Gastrocnemius medialis (tissue), 4 donors: ENCODE results near the gene PTPN4. TPM values are rescaled to one million over a fixed set of nuclear protein-coding genes. Genes with fewer than 3 reads are reported as not detected.

Source experiments
- ATAC-seq, 2 donors: fragments of 150-250 bp; one replicate each; pipeline ENCODE4 v1.9.1; 2016
- DNase-seq, 2 donors: peaks; one replicate each; pipeline ENCODE4 v3.0.0-alpha.2; 2019
- H3K27ac ChIP-seq, 4 donors: fragments of 200-600 bp; sonication (generic); 1 replicate in 1 of 4; 2 replicates in 3 of 4; pipeline ENCODE4 v1.5.1; 2016 to 2018; ENCODE audit warnings: mild to moderate bottlenecking in 2 of 4, moderate library complexity in 1 of 4
- H3K27me3 ChIP-seq, 3 donors: fragments of 200-600 bp; sonication (generic) in 2 of 3; 1 replicate in 1 of 3; 2 replicates in 2 of 3; pipeline versions ENCODE4 v1.5.1 to v1.6.0; 2016 to 2019; ENCODE audit warnings: mild to moderate bottlenecking in 1 of 3, moderate library complexity in 1 of 3
- H3K36me3 ChIP-seq, 2 donors: fragments of 200-600 bp; sonication (generic) in 1 of 2; one replicate each; pipeline ENCODE4 v1.5.1; 2017 to 2018
- H3K4me1 ChIP-seq, 2 donors: fragments of 200-600 bp; sonication (generic) in 1 of 2; one replicate each; pipeline ENCODE4 v1.5.1; 2016 to 2017; ENCODE audit warnings: mild to moderate bottlenecking in 2 of 2
- H3K4me3 ChIP-seq, 4 donors: fragments of 200-600 bp; sonication (generic) in 3 of 4; 1 replicate in 1 of 4; 2 replicates in 3 of 4; pipeline ENCODE4 v1.5.1; 2016 to 2019; ENCODE audit warnings: mild to moderate bottlenecking in 2 of 4
- H3K9me3 ChIP-seq, 3 donors: fragments of 200-600 bp; sonication (generic) in 2 of 3; 1 replicate in 1 of 3; 2 replicates in 2 of 3; pipeline ENCODE4 v1.5.1; 2016 to 2019
- POLR2A ChIP-seq, 2 donors: fragments of 450-650 bp; IDR thresholded peaks; one replicate each; pipeline ENCODE4 v1.6.1; 2017; ENCODE audit warnings: antibody characterized with exemption in 2 of 2, mild to moderate bottlenecking in 2 of 2, moderate library complexity in 2 of 2
- in situ Hi-C, 4 donors: fragments of 200-750 bp; cut with MboI; loops; one replicate each; pipeline versions ENCODE4 v1.15.0 to v1.8.0; 2017; ENCODE audit warnings: low sequenced_read_pairs in 4 of 4
- intact Hi-C: fragments of 100-400 bp; cut with DNase I; formaldehyde crosslinking; loops from one replicate; pipeline ENCODE4 v1.15.1; 2023; ENCODE audit warnings: low total_unique reads
- total RNA-seq, 4 donors: library from RNA; depleted of rRNA; stranded (reverse); fragments of >200 nt; gene quantifications; one replicate each; pipeline versions ENCODE4 v1.1.0 to v1.2.3, GENCODE V29; 2016
- TF ChIP-seq, protein P1 (sequence below), 5 experiments: fragments of 450-650 bp in 3 of 5; fragments of 200-600 bp in 2 of 5; sonication (generic) in 2 of 5; IDR thresholded peaks in 4 of 5; conservative IDR thresholded peaks in 1 of 5; 1 replicate in 4 of 5; 2 replicates in 1 of 5; pipeline ENCODE4 v1.5.1; 2016 to 2019; ENCODE audit warnings: antibody characterized with exemption in 5 of 5, mild to moderate bottlenecking in 3 of 5, moderate library complexity in 3 of 5

The PTPN4 gene
- total RNA-seq, 4 donors from 2014 or later, result 12.7 to 37.8 (median 33.5) TPM

DNA sequence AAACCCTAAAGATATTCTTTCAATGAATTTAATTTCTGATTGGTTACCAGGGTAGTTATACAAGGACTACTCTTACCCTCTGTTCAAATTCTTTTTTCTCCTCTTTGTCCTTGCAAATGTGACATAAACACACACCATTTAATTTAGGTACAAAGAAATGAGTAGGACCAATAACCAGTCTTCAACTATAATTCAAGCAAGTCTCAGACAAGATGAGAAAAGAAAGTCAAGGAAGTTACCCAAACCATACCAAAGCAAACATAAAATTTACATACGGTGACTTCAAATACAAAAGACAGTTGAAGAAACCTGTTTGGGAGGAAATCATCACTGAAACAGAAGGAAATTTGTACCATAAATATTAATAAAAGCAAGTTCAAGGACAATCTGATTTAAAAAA is 162.1 kb downstream of the PTPN4 start:
- no peaks in the 10 kb centered on the region for H3K36me3 ChIP-seq
- H3K4me3 ChIP-seq, result no peak overlapping the region
- no peak for TF ChIP-seq POLR2A (IDR thresholded peaks at IDR 0.05)
- TF ChIP-seq, protein P1, sequence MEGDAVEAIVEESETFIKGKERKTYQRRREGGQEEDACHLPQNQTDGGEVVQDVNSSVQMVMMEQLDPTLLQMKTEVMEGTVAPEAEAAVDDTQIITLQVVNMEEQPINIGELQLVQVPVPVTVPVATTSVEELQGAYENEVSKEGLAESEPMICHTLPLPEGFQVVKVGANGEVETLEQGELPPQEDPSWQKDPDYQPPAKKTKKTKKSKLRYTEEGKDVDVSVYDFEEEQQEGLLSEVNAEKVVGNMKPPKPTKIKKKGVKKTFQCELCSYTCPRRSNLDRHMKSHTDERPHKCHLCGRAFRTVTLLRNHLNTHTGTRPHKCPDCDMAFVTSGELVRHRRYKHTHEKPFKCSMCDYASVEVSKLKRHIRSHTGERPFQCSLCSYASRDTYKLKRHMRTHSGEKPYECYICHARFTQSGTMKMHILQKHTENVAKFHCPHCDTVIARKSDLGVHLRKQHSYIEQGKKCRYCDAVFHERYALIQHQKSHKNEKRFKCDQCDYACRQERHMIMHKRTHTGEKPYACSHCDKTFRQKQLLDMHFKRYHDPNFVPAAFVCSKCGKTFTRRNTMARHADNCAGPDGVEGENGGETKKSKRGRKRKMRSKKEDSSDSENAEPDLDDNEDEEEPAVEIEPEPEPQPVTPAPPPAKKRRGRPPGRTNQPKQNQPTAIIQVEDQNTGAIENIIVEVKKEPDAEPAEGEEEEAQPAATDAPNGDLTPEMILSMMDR (IDR thresholded peaks at IDR 0.05 in 4 of 5, conservative IDR thresholded peaks at IDR 0.05 in 1 of 5), result no peak
- ATAC-seq (no peak), DNase-seq (no peak)
- intact Hi-C loops (no loop called here), in situ Hi-C loops (no loop called here)
- no peaks in the 10 kb centered on the region for H3K4me1 ChIP-seq
- H3K27ac ChIP-seq, result no peak overlapping the region
- no peaks in the 10 kb centered on the region for H3K9me3 ChIP-seq
- H3K27me3 ChIP-seq, result no peaks in the 10 kb centered on the region

DNA sequence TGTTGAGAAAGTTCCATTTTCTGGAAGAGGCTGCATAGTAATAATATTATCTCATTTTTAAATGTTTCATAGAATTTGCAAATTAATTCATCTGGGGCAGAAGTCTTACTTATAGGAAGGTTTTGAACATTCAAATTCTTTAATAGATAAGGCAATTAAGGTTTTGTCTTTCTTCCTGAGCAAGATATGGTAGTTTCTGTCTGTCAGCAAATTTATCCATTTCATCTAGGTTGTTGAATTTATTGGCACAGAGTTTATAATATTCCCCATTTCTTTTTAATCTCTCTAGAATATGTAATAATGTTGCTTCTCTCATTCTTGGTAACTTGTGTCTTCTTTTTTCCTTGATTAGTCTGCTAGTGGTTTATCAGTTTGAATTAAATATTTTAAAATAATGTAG is 163.0 kb downstream of the PTPN4 start:
- Histone ChIP-seq H3K4me1 (no peaks in the 10 kb centered on the region), H3K27me3 (no peaks in the 10 kb centered on the region), H3K9me3 (no peaks in the 10 kb centered on the region), H3K27ac (no peak overlapping the region), H3K4me3 (no peak overlapping the region), H3K36me3 (no peaks in the 10 kb centered on the region)
- no peak for DNase-seq
- intact Hi-C loops (no loop called here), in situ Hi-C loops (no loop called here)
- ATAC-seq, result no peak
- TF ChIP-seq, protein P1 (IDR thresholded peaks at IDR 0.05 in 4 of 5, conservative IDR thresholded peaks at IDR 0.05 in 1 of 5), result no peak
- no peak for TF ChIP-seq POLR2A (IDR thresholded peaks at IDR 0.05)

DNA sequence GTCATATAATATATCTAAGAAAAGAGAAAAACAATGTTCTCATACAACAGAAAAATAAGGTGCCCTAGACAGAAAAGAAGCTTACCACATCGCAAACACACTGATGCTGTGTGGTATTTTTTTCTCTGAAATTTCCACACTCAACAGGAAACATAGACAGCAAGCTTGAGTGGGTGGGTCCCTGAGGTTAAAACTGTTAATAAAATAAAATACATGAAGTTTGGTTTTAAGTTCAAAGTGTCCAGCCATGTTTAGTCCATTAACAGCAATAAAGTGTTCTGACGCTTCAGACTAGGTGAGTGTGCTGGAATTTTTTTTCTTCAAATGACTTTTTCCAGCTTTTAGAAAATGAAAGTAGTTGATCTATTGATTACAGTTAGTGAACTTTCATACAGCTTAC is 169.8 kb downstream of the PTPN4 start:
- H3K9me3 ChIP-seq, result no peaks in the 10 kb centered on the region
- H3K36me3 ChIP-seq, result peaks cover 0 to 10% of the 10 kb centered on the region in 2 donors
- ATAC-seq (no peak), DNase-seq (no peak)
- intact Hi-C loops, result no loop called here
- no peaks in the 10 kb centered on the region for H3K4me1 ChIP-seq
- no peak overlapping the region for H3K27ac ChIP-seq
- in situ Hi-C loops, result no loop called here
- H3K4me3 ChIP-seq, result no peak overlapping the region
- no peaks in the 10 kb centered on the region for H3K27me3 ChIP-seq
- TF ChIP-seq POLR2A (IDR thresholded peaks at IDR 0.05), result no peak
- TF ChIP-seq, protein P1 (IDR thresholded peaks at IDR 0.05 in 4 of 5, conservative IDR thresholded peaks at IDR 0.05 in 1 of 5), result no peak

DNA sequence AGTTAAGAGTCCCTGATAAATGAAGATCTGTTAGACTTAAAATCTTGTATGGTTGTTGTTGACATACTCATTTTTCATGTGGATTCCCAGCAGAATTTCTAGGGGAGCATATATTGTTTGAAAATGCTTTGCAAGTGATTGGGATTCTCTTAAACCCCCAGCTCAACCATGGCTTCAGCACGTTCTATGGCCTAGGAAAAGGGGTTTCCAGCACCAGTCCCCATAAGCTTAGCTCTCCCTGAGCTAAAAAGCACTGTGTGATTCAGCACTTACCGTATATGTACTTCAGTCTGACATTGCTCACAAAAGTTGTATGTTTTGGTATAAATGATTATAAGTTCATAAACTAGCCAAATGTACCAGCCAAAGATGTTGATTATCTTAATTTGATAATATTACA is 173.1 kb downstream of the PTPN4 start:
- Histone ChIP-seq H3K4me3 (no peak overlapping the region), H3K27me3 (no peaks in the 10 kb centered on the region), H3K36me3 (peaks cover 0 to 10% of the 10 kb centered on the region in 2 donors), H3K4me1 (no peaks in the 10 kb centered on the region), H3K27ac (no peak overlapping the region), H3K9me3 (no peaks in the 10 kb centered on the region)
- no peak for ATAC-seq
- TF ChIP-seq, protein P1 (IDR thresholded peaks at IDR 0.05 in 4 of 5, conservative IDR thresholded peaks at IDR 0.05 in 1 of 5), result no peak
- no peak for TF ChIP-seq POLR2A (IDR thresholded peaks at IDR 0.05)
- no peak for DNase-seq
- in situ Hi-C loops (no loop called here), intact Hi-C loops (no loop called here)

DNA sequence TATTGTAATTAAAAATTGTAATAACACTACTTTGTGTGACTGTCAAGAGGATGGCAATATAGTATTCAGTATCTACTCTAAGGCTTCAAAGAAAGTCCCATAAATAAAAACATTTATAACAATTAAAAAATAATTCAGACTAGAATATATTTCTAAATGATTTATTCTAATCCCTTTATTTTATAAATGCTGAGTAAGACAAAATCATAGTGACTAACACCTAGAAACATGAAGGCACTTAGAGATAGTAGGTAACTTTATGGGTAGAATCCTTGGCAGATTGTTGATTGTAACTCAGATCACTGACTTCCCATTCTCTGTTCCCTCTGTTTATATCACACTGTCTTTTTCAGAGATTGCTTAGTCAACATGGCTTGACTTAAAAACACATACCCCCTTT is 174.6 kb downstream of the PTPN4 start:
- H3K36me3 ChIP-seq, result peaks cover 0 to 10% of the 10 kb centered on the region in 2 donors
- no peak overlapping the region for H3K27ac ChIP-seq
- no peaks in the 10 kb centered on the region for H3K4me1 ChIP-seq
- in situ Hi-C loops (no loop called here), intact Hi-C loops (no loop called here)
- TF ChIP-seq, protein P1 (IDR thresholded peaks at IDR 0.05 in 4 of 5, conservative IDR thresholded peaks at IDR 0.05 in 1 of 5), result no peak
- no peak for TF ChIP-seq POLR2A (IDR thresholded peaks at IDR 0.05)
- H3K27me3 ChIP-seq, result no peaks in the 10 kb centered on the region
- no peaks in the 10 kb centered on the region for H3K9me3 ChIP-seq
- no peak overlapping the region for H3K4me3 ChIP-seq
- ATAC-seq, result no peak
- no peak for DNase-seq
